ENCODE data around the gene AKAP7. TPM values are rescaled to one million over a fixed set of nuclear protein-coding genes. Genes with fewer than 3 reads are reported as not detected.

The AKAP7 gene
- total and polyA plus RNA-seq, 3 donors from 2014 or later: 16.5 to 32.4 (median 29.3) TPM

DNA sequence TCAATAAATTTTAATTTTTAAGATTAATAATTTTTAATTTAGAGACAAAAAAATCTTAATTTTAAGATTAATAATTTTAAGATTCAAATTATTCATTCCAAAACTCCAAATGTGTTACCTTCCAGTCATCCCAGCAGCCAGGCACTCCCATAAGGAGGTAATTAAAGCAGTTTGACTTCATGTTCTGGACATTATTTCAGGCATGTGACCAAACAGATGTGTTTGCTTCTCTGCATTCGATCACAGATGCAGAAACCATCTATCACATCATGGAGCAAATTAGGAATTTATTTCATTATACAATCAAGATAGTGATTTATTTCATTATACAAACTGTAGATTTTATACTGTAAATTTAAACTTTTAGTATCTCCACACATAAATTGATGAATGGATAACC lies 150.3 kb downstream of the AKAP7 start:
- intact Hi-C loops (cut with DNase I; ENCODE audit: low total_unique reads): no loop called here
- no peaks in the 10 kb centered on the region for H3K9me3 ChIP-seq
- TF ChIP-seq POLR2A (IDR thresholded peaks at IDR 0.05): no peak
- TF ChIP-seq, protein P1, sequence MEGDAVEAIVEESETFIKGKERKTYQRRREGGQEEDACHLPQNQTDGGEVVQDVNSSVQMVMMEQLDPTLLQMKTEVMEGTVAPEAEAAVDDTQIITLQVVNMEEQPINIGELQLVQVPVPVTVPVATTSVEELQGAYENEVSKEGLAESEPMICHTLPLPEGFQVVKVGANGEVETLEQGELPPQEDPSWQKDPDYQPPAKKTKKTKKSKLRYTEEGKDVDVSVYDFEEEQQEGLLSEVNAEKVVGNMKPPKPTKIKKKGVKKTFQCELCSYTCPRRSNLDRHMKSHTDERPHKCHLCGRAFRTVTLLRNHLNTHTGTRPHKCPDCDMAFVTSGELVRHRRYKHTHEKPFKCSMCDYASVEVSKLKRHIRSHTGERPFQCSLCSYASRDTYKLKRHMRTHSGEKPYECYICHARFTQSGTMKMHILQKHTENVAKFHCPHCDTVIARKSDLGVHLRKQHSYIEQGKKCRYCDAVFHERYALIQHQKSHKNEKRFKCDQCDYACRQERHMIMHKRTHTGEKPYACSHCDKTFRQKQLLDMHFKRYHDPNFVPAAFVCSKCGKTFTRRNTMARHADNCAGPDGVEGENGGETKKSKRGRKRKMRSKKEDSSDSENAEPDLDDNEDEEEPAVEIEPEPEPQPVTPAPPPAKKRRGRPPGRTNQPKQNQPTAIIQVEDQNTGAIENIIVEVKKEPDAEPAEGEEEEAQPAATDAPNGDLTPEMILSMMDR (IDR thresholded peaks at IDR 0.05): no peak
- no peaks in the 10 kb centered on the region for H3K36me3 ChIP-seq (ENCODE audit: low read depth, missing control alignments)
- H3K27me3 ChIP-seq: no peaks in the 10 kb centered on the region
- H3K27ac ChIP-seq: no peak overlapping the region
- 68 to 84% methylated on average over 1 of the region's 1 CpG for WGBS, 2 donors
- H3K4me1 ChIP-seq: no peaks in the 10 kb centered on the region
- no peak for DNase-seq
- no peak overlapping the region for H3K4me3 ChIP-seq

DNA sequence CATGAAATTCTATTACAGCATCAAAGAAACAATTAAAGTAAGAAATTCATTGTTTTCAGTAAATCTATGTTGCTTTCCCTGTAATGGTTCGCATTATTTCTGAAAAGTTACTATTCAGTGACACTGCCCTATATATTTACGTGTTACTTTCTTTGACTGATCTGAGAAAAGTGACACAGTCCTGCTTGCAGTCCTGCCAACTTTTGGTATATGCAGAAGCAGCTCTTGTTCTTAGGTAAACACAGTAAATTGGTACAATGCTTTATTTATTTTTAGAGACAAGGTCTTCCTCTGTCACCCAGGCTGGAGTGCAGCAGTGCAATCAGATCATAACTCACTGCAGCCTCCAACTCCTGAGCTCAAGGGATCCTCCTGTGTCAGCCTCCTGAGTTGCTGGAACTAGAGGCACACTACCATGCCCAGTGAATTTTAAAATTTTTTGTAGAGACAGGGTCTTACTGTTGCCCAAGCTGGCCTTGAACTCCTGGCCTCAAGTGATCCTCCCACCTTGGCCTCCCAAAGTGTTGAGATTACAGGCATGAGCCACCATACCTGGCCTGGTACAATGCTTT lies 151.3 kb downstream of the AKAP7 start:
- Histone ChIP-seq H3K27me3 (no peaks in the 10 kb centered on the region), H3K9me3 (no peaks in the 10 kb centered on the region), H3K36me3 (ENCODE audit: low read depth, missing control alignments) (no peaks in the 10 kb centered on the region), H3K4me1 (no peaks in the 10 kb centered on the region), H3K27ac (no peak overlapping the region), H3K4me3 (no peak overlapping the region)
- WGBS, 2 donors: 92 to 94% methylated on average over 2 of the region's 2 CpGs
- TF ChIP-seq POLR2A (IDR thresholded peaks at IDR 0.05): no peak
- TF ChIP-seq, protein P1 (IDR thresholded peaks at IDR 0.05): no peak
- intact Hi-C loops (cut with DNase I; ENCODE audit: low total_unique reads): no loop called here
- DNase-seq: no peak

DNA sequence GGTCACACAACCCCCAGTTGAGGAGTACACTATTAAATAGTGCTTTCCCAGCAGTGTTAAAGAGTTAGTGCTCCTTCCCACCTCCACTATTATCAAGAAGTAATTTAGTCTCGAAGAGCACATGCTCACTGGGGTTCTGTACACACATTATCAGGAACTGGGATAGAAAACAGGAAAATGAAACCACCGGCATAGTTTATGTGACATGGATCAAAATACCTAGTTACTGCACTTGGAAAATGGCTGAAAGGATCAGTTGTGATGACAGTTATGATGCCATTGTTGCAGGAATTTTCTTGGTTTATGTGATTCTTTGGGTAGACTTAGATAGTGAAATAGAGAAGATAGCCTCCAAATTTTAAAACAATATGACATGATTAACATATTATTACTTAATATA lies 152.9 kb downstream of the AKAP7 start:
- Histone ChIP-seq H3K27ac (no peak overlapping the region), H3K27me3 (no peaks in the 10 kb centered on the region), H3K36me3 (ENCODE audit: low read depth, missing control alignments) (no peaks in the 10 kb centered on the region), H3K9me3 (no peaks in the 10 kb centered on the region), H3K4me3 (no peak overlapping the region), H3K4me1 (no peaks in the 10 kb centered on the region)
- DNase-seq: no peak
- intact Hi-C loops (cut with DNase I; ENCODE audit: low total_unique reads): no loop called here
- TF ChIP-seq POLR2A (IDR thresholded peaks at IDR 0.05): no peak
- TF ChIP-seq, protein P1 (IDR thresholded peaks at IDR 0.05): no peak
- WGBS, 2 donors: 80 to 83% methylated on average over 2 of the region's 2 CpGs

DNA sequence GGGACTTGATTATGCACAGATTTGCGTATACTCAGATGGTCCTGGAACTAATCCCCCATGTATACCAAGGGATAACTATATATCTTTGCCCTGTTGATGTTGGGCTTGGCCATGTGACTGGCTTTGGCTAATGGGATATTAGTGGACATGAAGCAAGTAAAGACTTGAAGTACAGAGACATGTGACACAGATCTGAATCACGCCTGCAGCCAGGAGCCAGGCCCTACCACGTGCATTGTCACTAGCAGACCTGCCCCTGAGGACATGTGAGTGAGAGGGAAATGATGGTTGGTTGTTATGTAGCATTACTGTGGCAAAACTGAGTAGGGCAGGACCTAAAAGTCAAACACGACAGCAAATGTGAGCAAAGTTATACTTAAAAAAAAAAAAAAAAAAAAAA lies 155.7 kb downstream of the AKAP7 start:
- H3K4me3 ChIP-seq: no peak overlapping the region
- intact Hi-C loops (cut with DNase I; ENCODE audit: low total_unique reads): no loop called here
- no peak overlapping the region for H3K27ac ChIP-seq
- no peaks in the 10 kb centered on the region for H3K36me3 ChIP-seq (ENCODE audit: low read depth, missing control alignments)
- no peaks in the 10 kb centered on the region for H3K4me1 ChIP-seq
- WGBS, 2 donors: 80 to 94% methylated on average over 3 to 4 of the region's 4 CpGs
- no peaks in the 10 kb centered on the region for H3K27me3 ChIP-seq
- TF ChIP-seq, protein P1 (IDR thresholded peaks at IDR 0.05): no peak
- TF ChIP-seq POLR2A (IDR thresholded peaks at IDR 0.05): no peak
- no peak for DNase-seq
- no peaks in the 10 kb centered on the region for H3K9me3 ChIP-seq

Measured in testis (tissue), 3 donors.